ENCODE data around the gene CAVIN1. TPM values are rescaled to one million over a fixed set of nuclear protein-coding genes. Genes with fewer than 3 reads are reported as not detected.

Gene CAVIN1
- total and polyA plus RNA-seq, 2 experiments from 2014 or later = 666 to 1,102 TPM

GRCh38 chr17:42459801-42460281 is 36.8 kb upstream of the CAVIN1 start:
- 2 to 3% methylated on average over 6 of the region's 6 CpGs for WGBS, 2 experiments (ENCODE audit: low coverage in 1 of 2, low lambda C conversion rate in 2 of 2, missing lambda C conversion rate in 2 of 2)

GRCh38 chr17:42459256-42459800 is 36.3 kb upstream of the CAVIN1 start:
- Histone ChIP-seq H3K9ac (peak overlapping the region; percentile 76), H3K4me3 (peak overlapping the region; percentile 87), H3F3A (ENCODE audit: insufficient read depth) (peaks cover 46% of the 10 kb centered on the region), H4K20me1 (ENCODE audit: insufficient read depth) (no peaks in the 10 kb centered on the region), H3K27ac (peak overlapping the region; percentile 74), H3K27me3 (replicated peaks; ENCODE audit: insufficient read depth) (no peaks in the 10 kb centered on the region), H3K4me2 (ENCODE audit: unreplicated experiment) (peak overlapping the region; percentile 97), H3K36me3 (ENCODE audit: low read depth) (no peaks in the 10 kb centered on the region), H3K9me3 (ENCODE audit: low read depth) (no peaks in the 10 kb centered on the region), H3K9me2 (ENCODE audit: insufficient read depth) (no peaks in the 10 kb centered on the region), H3K4me1 (ENCODE audit: insufficient read depth) (peaks cover 26% of the 10 kb centered on the region), H3K79me2 (ENCODE audit: insufficient read depth) (peaks cover 36% of the 10 kb centered on the region), H2AFZ (peak overlapping the region; percentile 85)
- peak; percentile 81 for DNase-seq
- WGBS, 2 experiments (ENCODE audit: low coverage in 1 of 2, low lambda C conversion rate in 2 of 2, missing lambda C conversion rate in 2 of 2) = 3% methylated on average over 11 of the region's 11 CpGs
- TF ChIP-seq EZH2 (IDR thresholded peaks at IDR 0.05; ENCODE audit: insufficient read depth, poor library complexity, severe bottlenecking) (no peak), EZH2phosphoT487 (IDR thresholded peaks at IDR 0.05; ENCODE audit: insufficient read depth, low read depth) (no peak)
- in situ Hi-C loops (cut with MboI) = no loop called here

More at GRCh38 chr17:42459801-42460281, 36.8 kb upstream of the CAVIN1 start:
- H3K9ac ChIP-seq = peak overlapping the region; percentile 76
- peaks cover 40% of the 10 kb centered on the region for H3K79me2 ChIP-seq (ENCODE audit: insufficient read depth)
- H4K20me1 ChIP-seq (ENCODE audit: insufficient read depth) = no peaks in the 10 kb centered on the region
- in situ Hi-C loops (cut with MboI) = no loop called here
- DNase-seq = peak; percentile 76
- no peaks in the 10 kb centered on the region for H3K9me2 ChIP-seq (ENCODE audit: insufficient read depth)
- H2AFZ ChIP-seq = no peak overlapping the region
- H3K4me3 ChIP-seq = peak overlapping the region; percentile 87
- H3K4me2 ChIP-seq (ENCODE audit: unreplicated experiment) = peak overlapping the region; percentile 97
- H3K27ac ChIP-seq = peak overlapping the region; percentile 74
- no peaks in the 10 kb centered on the region for H3K9me3 ChIP-seq (ENCODE audit: low read depth)
- no peak for TF ChIP-seq EZH2phosphoT487 (IDR thresholded peaks at IDR 0.05; ENCODE audit: insufficient read depth, low read depth)
- TF ChIP-seq EZH2 (IDR thresholded peaks at IDR 0.05; ENCODE audit: insufficient read depth, poor library complexity, severe bottlenecking) = no peak
- H3K36me3 ChIP-seq (ENCODE audit: low read depth) = no peaks in the 10 kb centered on the region
- H3K27me3 ChIP-seq (replicated peaks; ENCODE audit: insufficient read depth) = no peaks in the 10 kb centered on the region
- peaks cover 46% of the 10 kb centered on the region for H3F3A ChIP-seq (ENCODE audit: insufficient read depth)
- peaks cover 26% of the 10 kb centered on the region for H3K4me1 ChIP-seq (ENCODE audit: insufficient read depth)

GRCh38 chr17:42458497-42459255 is 35.6 kb upstream of the CAVIN1 start, which contains the start of gene ATP6V0A1:
ATP6V0A1 (plus strand) TSS chr17:42458878; CDS start chr17:42460895, 2,017 bp downstream.
- 2% methylated on average over 27 to 45 of the region's 45 CpGs for WGBS, 2 experiments (ENCODE audit: low coverage in 1 of 2, low lambda C conversion rate in 2 of 2, missing lambda C conversion rate in 2 of 2)
- Histone ChIP-seq H3K27me3 (replicated peaks; ENCODE audit: insufficient read depth) (no peaks in the 10 kb centered on the region), H3K27ac (peak within 1 kb of the TSS; percentile 74), H3F3A (ENCODE audit: insufficient read depth) (peaks cover 46% of the 10 kb centered on the region), H3K9ac (peak within 1 kb of the TSS; percentile 76), H3K4me2 (ENCODE audit: unreplicated experiment) (peak within 1 kb of the TSS; percentile 97), H3K4me3 (peak within 1 kb of the TSS; percentile 87), H4K20me1 (ENCODE audit: insufficient read depth) (no peaks in the 10 kb centered on the region), H3K4me1 (ENCODE audit: insufficient read depth) (peaks cover 26% of the 10 kb centered on the region), H3K9me2 (ENCODE audit: insufficient read depth) (no peaks in the 10 kb centered on the region), H3K9me3 (ENCODE audit: low read depth) (no peaks in the 10 kb centered on the region), H2AFZ (peak within 1 kb of the TSS; percentile 85), H3K79me2 (ENCODE audit: insufficient read depth) (peaks cover 30% of the 10 kb centered on the region), H3K36me3 (ENCODE audit: low read depth) (no peaks in the 10 kb centered on the region)
- TF ChIP-seq EZH2 (IDR thresholded peaks at IDR 0.05; ENCODE audit: insufficient read depth, poor library complexity, severe bottlenecking) = no peak
- TF ChIP-seq EZH2phosphoT487 (IDR thresholded peaks at IDR 0.05; ENCODE audit: insufficient read depth, low read depth) = no peak
- in situ Hi-C loops (cut with MboI) = no loop called here
- DNase-seq = peak; percentile 93

DNA sequence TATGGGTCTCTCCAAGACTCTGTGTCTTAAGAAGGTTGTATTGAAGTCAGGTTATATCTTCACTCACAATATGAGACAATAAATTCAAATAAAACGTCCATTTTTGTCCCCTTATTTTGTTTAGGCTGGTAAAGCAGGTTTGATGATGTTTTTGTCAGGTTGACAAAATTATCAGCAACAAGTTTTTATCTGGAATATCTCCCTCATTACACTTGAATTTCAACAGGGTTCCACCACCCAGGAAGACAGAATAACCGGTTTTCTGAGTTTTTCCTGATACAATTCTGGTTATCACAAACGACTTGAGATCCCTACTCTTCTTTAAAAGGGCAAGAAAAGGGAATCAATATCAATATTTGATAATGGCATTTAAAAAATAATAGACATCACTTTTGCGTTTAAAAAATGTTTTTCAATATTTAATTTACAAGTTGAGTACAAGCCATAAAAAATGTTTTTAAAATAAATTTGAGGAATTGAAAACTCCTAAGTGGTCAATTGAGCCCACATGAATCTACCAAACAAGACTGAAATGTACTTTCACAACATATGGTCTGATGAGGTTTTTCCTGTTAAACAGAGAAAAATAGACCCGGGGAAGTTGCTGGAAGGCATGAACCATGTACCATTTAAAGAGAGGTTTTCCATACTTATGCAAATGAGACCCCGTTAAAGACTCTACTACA is 34.2 kb upstream of the CAVIN1 start:
- peak overlapping the region; percentile 47 for H2AFZ ChIP-seq
- H3K27me3 ChIP-seq (replicated peaks; ENCODE audit: insufficient read depth) = no peaks in the 10 kb centered on the region
- H3K9ac ChIP-seq = no peak overlapping the region
- H3K36me3 ChIP-seq (ENCODE audit: low read depth) = no peaks in the 10 kb centered on the region
- no peaks in the 10 kb centered on the region for H3K9me2 ChIP-seq (ENCODE audit: insufficient read depth)
- DNase-seq = peak; percentile 25
- H3K79me2 ChIP-seq (ENCODE audit: insufficient read depth) = peaks cover 22% of the 10 kb centered on the region
- peaks cover 26% of the 10 kb centered on the region for H3K4me1 ChIP-seq (ENCODE audit: insufficient read depth)
- WGBS, 2 experiments (ENCODE audit: low coverage in 1 of 2, low lambda C conversion rate in 2 of 2, missing lambda C conversion rate in 2 of 2) = 5 to 6% methylated on average over 6 of the region's 6 CpGs
- peak overlapping the region; percentile 76 for H3K4me2 ChIP-seq (ENCODE audit: unreplicated experiment)
- peak overlapping the region; percentile 52 for H3K4me3 ChIP-seq
- H3K27ac ChIP-seq = peak overlapping the region; percentile 55
- no peaks in the 10 kb centered on the region for H4K20me1 ChIP-seq (ENCODE audit: insufficient read depth)
- no peaks in the 10 kb centered on the region for H3K9me3 ChIP-seq (ENCODE audit: low read depth)
- TF ChIP-seq EZH2 (IDR thresholded peaks at IDR 0.05; ENCODE audit: insufficient read depth, poor library complexity, severe bottlenecking) = no peak
- no peak for TF ChIP-seq EZH2phosphoT487 (IDR thresholded peaks at IDR 0.05; ENCODE audit: insufficient read depth, low read depth)
- peaks cover 53% of the 10 kb centered on the region for H3F3A ChIP-seq (ENCODE audit: insufficient read depth)
- in situ Hi-C loops (cut with MboI) = no loop called here
